Lung (tissue), 12 donors: ENCODE data around the gene DAAM2. TPM values are rescaled to one million over a fixed set of nuclear protein-coding genes. Genes with fewer than 3 reads are reported as not detected.

Source experiments
- ATAC-seq: fragments of 200-7000 bp; cut with Tn5 transposase; one replicate; pipeline ENCODE4 v1.9.1; 2020; ENCODE audit warnings: moderate number of reproducible peaks; ENCODE audit not compliant: insufficient read depth, low FRiP score
- DNase-seq, 3 donors: peaks; one replicate each; pipeline ENCODE4 v3.0.0-alpha.2; 2013 to 2017
- H3K27ac ChIP-seq, 2 donors: one replicate each; pipeline ENCODE4 v1.5.1; 2013; ENCODE audit warnings: mild to moderate bottlenecking in 2 of 2, moderate library complexity in 2 of 2, control low read depth in 1 of 2, inconsistent platforms in 1 of 2, low read depth in 1 of 2, low read length in 1 of 2
- H3K27me3 ChIP-seq, 3 donors: one replicate each; pipeline ENCODE4 v1.5.1; 2013; ENCODE audit warnings: low read length in 2 of 3; ENCODE audit not compliant: control insufficient read depth in 3 of 3, insufficient read depth in 3 of 3
- H3K36me3 ChIP-seq, 4 donors: one replicate each; pipeline ENCODE4 v1.5.1; 2013; ENCODE audit warnings: low read length in 4 of 4, mild to moderate bottlenecking in 1 of 4, moderate library complexity in 1 of 4; ENCODE audit not compliant: control insufficient read depth in 4 of 4, insufficient read depth in 4 of 4
- H3K4me1 ChIP-seq, 5 donors: one replicate each; pipeline ENCODE4 v1.5.1; 2013; ENCODE audit warnings: low read length in 5 of 5, mild to moderate bottlenecking in 2 of 5, moderate library complexity in 1 of 5; ENCODE audit not compliant: control insufficient read depth in 5 of 5, insufficient read depth in 5 of 5
- H3K4me3 ChIP-seq: one replicate; pipeline ENCODE4 v1.5.1; 2013; ENCODE audit warnings: mild to moderate bottlenecking, control low read depth, moderate library complexity
- H3K9ac ChIP-seq, 2 donors: one replicate each; pipeline ENCODE4 v1.5.1; 2013; ENCODE audit warnings: low read length in 2 of 2, control low read depth in 1 of 2; ENCODE audit not compliant: insufficient read depth in 1 of 2
- H3K9me3 ChIP-seq, 4 donors: one replicate each; pipeline ENCODE4 v1.5.1; 2013; ENCODE audit warnings: low read length in 3 of 4, mild to moderate bottlenecking in 1 of 4, moderate library complexity in 1 of 4; ENCODE audit not compliant: control insufficient read depth in 4 of 4, insufficient read depth in 3 of 4
- whole genome bisulfite sequencing, 2 donors: extraction: QIAGEN DNeasy Blood & Tissue Kit; methylation state at CpG; one replicate each; pipeline ENCODE4 v1.1.7; 2013; 5-methylcytosine and 5-hydroxymethylcytosine counted together
- polyA plus RNA-seq, 2 donors: library from polyadenylated mRNA; stranded (reverse); fragments of 200-250 nt; gene quantifications; one replicate each; pipeline ENCODE4 v1.2.1, GENCODE V29; 2013
- total RNA-seq, 2 donors: library from RNA; depleted of rRNA in 1 of 2; stranded (reverse); fragments of >200 nt in 1 of 2; gene quantifications; one replicate each; pipeline ENCODE4 v1.2.1, GENCODE V29; 2014 to 2021
- TF ChIP-seq, protein P1 (sequence below): IDR thresholded peaks from 2 replicates; pipeline ENCODE4 v1.5.1; 2012; ENCODE audit warnings: mild to moderate bottlenecking; ENCODE audit errors: control extremely low read depth, extremely low read depth
- donor health status: control.
- donor health status: control.
- donor health status: Bipolar disorder and iron deficiency.
- donor health status: healthy.
- donor health status: DM: yes; HTN: yes; CAD: no.

Gene DAAM2
- total and polyA plus RNA-seq, 4 donors, result 13.6 to 43.0 (median 28.5) TPM

DNA sequence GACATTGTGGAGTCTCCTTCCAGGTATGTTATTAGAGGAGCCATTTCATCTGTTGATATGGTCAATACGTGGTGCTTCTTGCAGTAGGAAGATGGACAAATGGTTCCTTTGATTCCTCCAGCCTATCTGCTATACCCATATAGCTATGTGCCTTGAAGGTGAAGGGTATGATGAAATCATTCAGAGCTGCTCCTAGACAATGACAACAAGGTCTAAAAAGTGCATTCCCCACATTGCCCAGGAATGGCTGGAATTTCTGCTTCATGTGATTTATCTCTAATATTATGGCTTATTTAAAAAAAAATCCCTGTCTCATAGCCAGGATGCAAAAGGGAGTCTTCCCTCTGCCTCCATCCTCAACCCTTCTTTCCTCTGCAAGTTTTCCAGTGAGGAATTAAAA lies 14.1 kb downstream of the DAAM2 start:
- WGBS, 2 donors, result 73 to 81% methylated on average over 1 of the region's 1 CpG
- ATAC-seq (no peak), DNase-seq (no peak)
- H3K4me3 ChIP-seq, result no peak overlapping the region
- H3K27me3 ChIP-seq, result no peaks in the 10 kb centered on the region
- no peak overlapping the region for H3K27ac ChIP-seq
- peaks cover 0 to 21% (median 5%) of the 10 kb centered on the region in 5 donors for H3K4me1 ChIP-seq
- H3K36me3 ChIP-seq, result peaks cover 0 to 3% (median 1%) of the 10 kb centered on the region in 4 donors
- TF ChIP-seq, protein P1, sequence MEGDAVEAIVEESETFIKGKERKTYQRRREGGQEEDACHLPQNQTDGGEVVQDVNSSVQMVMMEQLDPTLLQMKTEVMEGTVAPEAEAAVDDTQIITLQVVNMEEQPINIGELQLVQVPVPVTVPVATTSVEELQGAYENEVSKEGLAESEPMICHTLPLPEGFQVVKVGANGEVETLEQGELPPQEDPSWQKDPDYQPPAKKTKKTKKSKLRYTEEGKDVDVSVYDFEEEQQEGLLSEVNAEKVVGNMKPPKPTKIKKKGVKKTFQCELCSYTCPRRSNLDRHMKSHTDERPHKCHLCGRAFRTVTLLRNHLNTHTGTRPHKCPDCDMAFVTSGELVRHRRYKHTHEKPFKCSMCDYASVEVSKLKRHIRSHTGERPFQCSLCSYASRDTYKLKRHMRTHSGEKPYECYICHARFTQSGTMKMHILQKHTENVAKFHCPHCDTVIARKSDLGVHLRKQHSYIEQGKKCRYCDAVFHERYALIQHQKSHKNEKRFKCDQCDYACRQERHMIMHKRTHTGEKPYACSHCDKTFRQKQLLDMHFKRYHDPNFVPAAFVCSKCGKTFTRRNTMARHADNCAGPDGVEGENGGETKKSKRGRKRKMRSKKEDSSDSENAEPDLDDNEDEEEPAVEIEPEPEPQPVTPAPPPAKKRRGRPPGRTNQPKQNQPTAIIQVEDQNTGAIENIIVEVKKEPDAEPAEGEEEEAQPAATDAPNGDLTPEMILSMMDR, result no peak
- no peak overlapping the region for H3K9ac ChIP-seq
- H3K9me3 ChIP-seq, result no peaks in the 10 kb centered on the region

DNA sequence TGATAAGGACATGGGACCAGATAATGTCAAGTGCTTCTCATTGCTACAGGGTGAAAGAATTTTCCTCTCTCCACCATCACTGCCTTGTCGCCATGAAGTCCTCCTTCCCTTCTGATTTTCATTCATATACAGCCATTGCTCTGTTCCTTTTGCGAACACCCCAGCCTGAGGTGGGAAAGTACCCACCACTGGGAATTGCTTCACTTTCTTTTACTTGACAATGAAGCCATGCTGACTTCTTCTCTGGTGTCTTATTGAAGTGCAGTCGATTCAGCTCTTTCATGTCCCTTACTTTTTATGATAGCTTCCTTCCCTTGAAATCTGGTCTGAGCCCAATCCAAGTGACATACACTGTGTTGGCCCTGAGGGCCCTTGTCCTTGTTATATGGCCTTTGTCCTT lies 16.2 kb downstream of the DAAM2 start:
- H3K27me3 ChIP-seq, result no peaks in the 10 kb centered on the region
- no peak for DNase-seq
- no peaks in the 10 kb centered on the region for H3K9me3 ChIP-seq
- TF ChIP-seq, protein P1, result no peak
- peaks cover 3 to 32% (median 12%) of the 10 kb centered on the region in 5 donors for H3K4me1 ChIP-seq
- WGBS, 2 donors, result 81 to 84% methylated on average over 3 of the region's 3 CpGs
- no peak overlapping the region for H3K27ac ChIP-seq
- H3K4me3 ChIP-seq, result no peak overlapping the region
- no peak for ATAC-seq
- H3K9ac ChIP-seq, result no peak overlapping the region
- no peaks in the 10 kb centered on the region for H3K36me3 ChIP-seq

DNA sequence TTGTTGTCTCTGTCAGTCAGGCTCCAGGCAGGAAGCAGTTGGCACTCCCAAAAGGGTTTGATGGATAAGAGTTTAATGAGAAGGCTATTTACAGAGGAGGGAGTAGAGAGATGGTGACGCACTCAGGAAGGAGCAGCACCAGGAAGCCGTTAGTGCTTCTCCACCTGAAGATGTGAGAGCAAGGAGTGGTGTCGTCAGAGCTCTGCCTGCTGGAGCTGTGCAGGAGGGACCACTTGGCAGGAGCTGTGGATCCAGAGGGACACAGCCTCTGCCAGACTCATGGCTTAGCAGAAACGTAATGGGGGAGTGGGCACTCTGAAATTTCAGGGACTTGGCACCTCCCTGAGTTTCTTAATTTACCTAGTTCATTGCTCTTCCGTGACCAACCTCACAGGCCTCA lies 16.8 kb downstream of the DAAM2 start:
- H3K4me1 ChIP-seq, result peaks cover 3 to 26% (median 10%) of the 10 kb centered on the region in 5 donors
- no peak overlapping the region for H3K27ac ChIP-seq
- TF ChIP-seq, protein P1, result no peak
- no peak overlapping the region for H3K4me3 ChIP-seq
- WGBS, 2 donors, result 40 to 72% methylated on average over 5 of the region's 5 CpGs
- ATAC-seq (peak; percentile 24), DNase-seq (peak in 1 of 3 donors; percentile 26)
- H3K9me3 ChIP-seq, result no peaks in the 10 kb centered on the region
- no peaks in the 10 kb centered on the region for H3K27me3 ChIP-seq
- no peaks in the 10 kb centered on the region for H3K36me3 ChIP-seq
- H3K9ac ChIP-seq, result no peak overlapping the region

DNA sequence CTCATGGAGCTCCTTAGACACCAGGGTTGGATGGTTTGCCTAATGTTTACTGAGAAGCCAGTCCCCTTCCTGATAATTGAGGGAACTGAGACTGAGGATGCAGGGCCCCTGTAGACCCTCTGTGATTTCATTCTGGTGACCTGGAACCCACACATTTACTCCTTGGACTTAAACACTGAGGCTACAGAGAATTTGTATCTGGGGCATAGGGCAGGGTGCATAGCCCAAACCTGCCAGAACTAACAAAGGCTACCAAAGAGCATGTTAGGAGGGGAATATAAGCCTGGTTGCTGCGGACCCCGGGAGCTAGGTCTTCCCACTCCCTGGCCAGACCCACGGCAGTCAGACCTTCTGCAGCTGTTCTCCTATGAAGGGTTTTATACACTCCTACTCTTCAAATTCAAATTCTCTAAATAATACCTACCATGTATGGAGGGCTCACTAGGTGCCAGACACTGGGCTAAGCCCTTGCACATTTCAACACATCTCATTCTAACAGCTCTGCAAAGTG lies 19.7 kb downstream of the DAAM2 start:
- H3K27ac ChIP-seq, result no peak overlapping the region

More for the DNA sequence above, 19.7 kb downstream of the DAAM2 start:
- TF ChIP-seq, protein P1, result no peak
- ATAC-seq (no peak), DNase-seq (no peak)
- Histone ChIP-seq H3K9me3 (no peaks in the 10 kb centered on the region), H3K9ac (no peak overlapping the region), H3K36me3 (peaks cover 0 to 8% (median 0%) of the 10 kb centered on the region in 4 donors), H3K27me3 (no peaks in the 10 kb centered on the region), H3K4me3 (no peak overlapping the region), H3K4me1 (peaks cover 3 to 20% (median 8%) of the 10 kb centered on the region in 5 donors)
- 55 to 92% methylated on average over 3 of the region's 3 CpGs for WGBS, 2 donors
